OCI-LY1 (cell line): Measurements from ENCODE around the gene COIL.

ENCODE experiments used
- H2AFZ ChIP-seq: fragments of 200-600 bp; sonication (generic), shearing (Covaris generic); 2 replicates; pipeline ENCODE4 v1.6.0; 2014; ENCODE audit warnings: antibody characterized with exemption, mild to moderate bottlenecking, low read length
- H3F3A ChIP-seq: fragments of 200-600 bp; sonication (generic), shearing (Covaris generic); 2 replicates; pipeline ENCODE4 v1.6.0; 2014; ENCODE audit warnings: mild to moderate bottlenecking, antibody characterized with exemption, low read length, moderate library complexity; ENCODE audit not compliant: insufficient read depth
- H3K27ac ChIP-seq: fragments of 200-600 bp; sonication (generic); 2 replicates; pipeline ENCODE4 v1.5.1; 2014; ENCODE audit warnings: low read length, mixed run types, mild to moderate bottlenecking, low read depth; ENCODE audit not compliant: poor library complexity, severe bottlenecking
- H3K27me3 ChIP-seq: fragments of 200-600 bp; sonication (generic); 2 replicates; pipeline ENCODE4 v1.6.0; 2014; ENCODE audit warnings: antibody characterized with exemption, mild to moderate bottlenecking, low read length, moderate library complexity; ENCODE audit not compliant: insufficient read depth
- H3K36me3 ChIP-seq: fragments of 200-600 bp; sonication (generic); 2 replicates; pipeline ENCODE4 v1.6.1; 2014; ENCODE audit warnings: mild to moderate bottlenecking, antibody characterized with exemption, low read length, moderate library complexity, mixed read lengths; ENCODE audit not compliant: insufficient read depth
- H3K4me1 ChIP-seq: fragments of 200-600 bp; sonication (generic); 2 replicates; pipeline ENCODE4 v1.5.1; 2014; ENCODE audit warnings: mild to moderate bottlenecking, low read length, moderate library complexity; ENCODE audit not compliant: insufficient read depth, severe bottlenecking
- H3K4me2 ChIP-seq: fragments of 200-600 bp; sonication (generic), shearing (Covaris generic); 2 replicates; pipeline ENCODE4 v1.6.1; 2014; ENCODE audit warnings: low read length
- H3K4me3 ChIP-seq: fragments of 200-600 bp; sonication (generic); 2 replicates; pipeline ENCODE4 v1.5.1; 2014; ENCODE audit warnings: low read length, low read depth, mild to moderate bottlenecking, mixed read lengths; ENCODE audit not compliant: poor library complexity, severe bottlenecking
- H3K79me2 ChIP-seq: fragments of 200-600 bp; shearing (Covaris generic); 2 replicates; pipeline ENCODE4 v1.6.1; 2016; ENCODE audit warnings: mixed run types, low read length, mixed read lengths; ENCODE audit not compliant: insufficient read depth
- H3K9ac ChIP-seq: fragments of 200-600 bp; sonication (generic), shearing (Covaris generic); 2 replicates; pipeline ENCODE4 v1.6.1; 2014; ENCODE audit warnings: mild to moderate bottlenecking, low read length, mixed read lengths
- H3K9me2 ChIP-seq: fragments of 200-600 bp; sonication (generic), shearing (Covaris generic); 2 replicates; pipeline ENCODE4 v1.6.1; 2014; ENCODE audit warnings: low read depth, mild to moderate bottlenecking, low read length, mixed read lengths
- H3K9me3 ChIP-seq: fragments of 200-600 bp; shearing (Covaris generic); 2 replicates; pipeline ENCODE4 v1.6.1; 2014; ENCODE audit warnings: low read length, mixed read lengths
- H4K20me1 ChIP-seq: fragments of 200-600 bp; sonication (generic), shearing (Covaris generic); 2 replicates; pipeline ENCODE4 v1.6.0; 2016; ENCODE audit warnings: mild to moderate bottlenecking, low read length; ENCODE audit not compliant: insufficient read depth
- EZH2 ChIP-seq: fragments of 200-600 bp; sonication (generic), shearing (Covaris generic); IDR thresholded peaks from 2 replicates; pipeline ENCODE4 v1.8.0; 2017; ENCODE audit warnings: borderline replicate concordance, mixed run types, mild to moderate bottlenecking, antibody characterized with exemption, low read length, moderate library complexity, mixed read lengths
- TF ChIP-seq, protein P1 (sequence below): fragments of 200-600 bp; sonication (generic), shearing (Covaris generic); IDR thresholded peaks from 2 replicates; pipeline ENCODE4 v1.5.1; 2017; ENCODE audit warnings: mild to moderate bottlenecking, antibody characterized with exemption, low read length, moderate library complexity, mixed read lengths

COIL gene

DNA sequence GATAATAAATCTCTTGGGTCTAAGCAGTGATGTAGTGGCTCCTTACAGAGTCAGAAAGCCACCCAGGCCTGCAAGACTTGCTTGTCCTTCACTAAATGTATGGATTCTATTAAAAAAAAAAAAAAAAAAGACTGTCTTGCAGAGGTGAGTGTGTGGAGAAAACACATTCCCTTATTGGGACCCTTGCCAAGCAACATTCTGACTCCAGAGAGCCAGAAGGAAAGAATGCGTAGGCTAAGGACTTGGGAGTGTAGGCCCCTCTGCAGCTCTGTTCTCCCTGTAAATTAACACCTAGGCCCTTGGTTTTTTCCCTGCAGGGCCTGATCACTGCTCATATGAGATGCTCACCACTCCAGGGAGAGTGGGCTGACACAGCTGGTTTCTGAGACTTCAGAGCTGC is 34.9 kb upstream of the COIL start:
- H4K20me1 ChIP-seq: no peaks in the 10 kb centered on the region
- H2AFZ ChIP-seq: no peak overlapping the region
- H3K27me3 ChIP-seq: no peaks in the 10 kb centered on the region
- H3K9me2 ChIP-seq: no peaks in the 10 kb centered on the region
- H3K36me3 ChIP-seq: peaks cover 45% of the 10 kb centered on the region
- no peaks in the 10 kb centered on the region for H3F3A ChIP-seq
- H3K79me2 ChIP-seq: no peaks in the 10 kb centered on the region
- no peaks in the 10 kb centered on the region for H3K9me3 ChIP-seq
- no peaks in the 10 kb centered on the region for H3K4me1 ChIP-seq
- TF ChIP-seq, protein P1, sequence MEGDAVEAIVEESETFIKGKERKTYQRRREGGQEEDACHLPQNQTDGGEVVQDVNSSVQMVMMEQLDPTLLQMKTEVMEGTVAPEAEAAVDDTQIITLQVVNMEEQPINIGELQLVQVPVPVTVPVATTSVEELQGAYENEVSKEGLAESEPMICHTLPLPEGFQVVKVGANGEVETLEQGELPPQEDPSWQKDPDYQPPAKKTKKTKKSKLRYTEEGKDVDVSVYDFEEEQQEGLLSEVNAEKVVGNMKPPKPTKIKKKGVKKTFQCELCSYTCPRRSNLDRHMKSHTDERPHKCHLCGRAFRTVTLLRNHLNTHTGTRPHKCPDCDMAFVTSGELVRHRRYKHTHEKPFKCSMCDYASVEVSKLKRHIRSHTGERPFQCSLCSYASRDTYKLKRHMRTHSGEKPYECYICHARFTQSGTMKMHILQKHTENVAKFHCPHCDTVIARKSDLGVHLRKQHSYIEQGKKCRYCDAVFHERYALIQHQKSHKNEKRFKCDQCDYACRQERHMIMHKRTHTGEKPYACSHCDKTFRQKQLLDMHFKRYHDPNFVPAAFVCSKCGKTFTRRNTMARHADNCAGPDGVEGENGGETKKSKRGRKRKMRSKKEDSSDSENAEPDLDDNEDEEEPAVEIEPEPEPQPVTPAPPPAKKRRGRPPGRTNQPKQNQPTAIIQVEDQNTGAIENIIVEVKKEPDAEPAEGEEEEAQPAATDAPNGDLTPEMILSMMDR: no peak
- TF ChIP-seq EZH2: no peak
- H3K9ac ChIP-seq: no peak overlapping the region
- no peak overlapping the region for H3K4me2 ChIP-seq
- H3K4me3 ChIP-seq: no peak overlapping the region
- H3K27ac ChIP-seq: no peak overlapping the region

GRCh38 chr17:56994009-56994792 is 33.4 kb upstream of the COIL start:
- Histone ChIP-seq H3K9me3 (no peaks in the 10 kb centered on the region), H3K27ac (no peak overlapping the region), H2AFZ (no peak overlapping the region), H3K4me2 (no peak overlapping the region), H3K4me3 (no peak overlapping the region), H3K79me2 (no peaks in the 10 kb centered on the region), H3K9me2 (no peaks in the 10 kb centered on the region), H3K4me1 (no peaks in the 10 kb centered on the region), H3K27me3 (no peaks in the 10 kb centered on the region), H3K36me3 (peaks cover 60% of the 10 kb centered on the region), H3K9ac (no peak overlapping the region), H4K20me1 (no peaks in the 10 kb centered on the region), H3F3A (no peaks in the 10 kb centered on the region)
- TF ChIP-seq, protein P1: no peak
- TF ChIP-seq EZH2: no peak

GRCh38 chr17:56992364-56992763 is 31.5 kb upstream of the COIL start:
- Histone ChIP-seq H3K36me3 (peaks cover 75% of the 10 kb centered on the region), H3K27me3 (no peaks in the 10 kb centered on the region)

More at GRCh38 chr17:56992364-56992763, 31.5 kb upstream of the COIL start:
- Histone ChIP-seq H3K9me2 (no peaks in the 10 kb centered on the region), H3F3A (no peaks in the 10 kb centered on the region), H4K20me1 (no peaks in the 10 kb centered on the region), H3K79me2 (no peaks in the 10 kb centered on the region), H3K9ac (no peak overlapping the region), H3K4me2 (no peak overlapping the region), H3K4me1 (no peaks in the 10 kb centered on the region), H2AFZ (no peak overlapping the region), H3K9me3 (no peaks in the 10 kb centered on the region), H3K27ac (no peak overlapping the region), H3K4me3 (no peak overlapping the region)
- TF ChIP-seq, protein P1: no peak
- no peak for TF ChIP-seq EZH2
